GM21723 (cell line): ENCODE data around the gene GRAP.
"Not testable (repeated sequence)": the region's sequence is repeated elsewhere in the genome, so short reads cannot be mapped to it uniquely, and the experiment has no call there.

Experiments used
- ATAC-seq: cut with Tn5 transposase; IDR thresholded peaks from one replicate; pipeline ENCODE4 v1.9.1; 2021; ENCODE audit warnings: mild to moderate bottlenecking, moderate library complexity; ENCODE audit not compliant: unreplicated experiment

The GRAP gene

DNA sequence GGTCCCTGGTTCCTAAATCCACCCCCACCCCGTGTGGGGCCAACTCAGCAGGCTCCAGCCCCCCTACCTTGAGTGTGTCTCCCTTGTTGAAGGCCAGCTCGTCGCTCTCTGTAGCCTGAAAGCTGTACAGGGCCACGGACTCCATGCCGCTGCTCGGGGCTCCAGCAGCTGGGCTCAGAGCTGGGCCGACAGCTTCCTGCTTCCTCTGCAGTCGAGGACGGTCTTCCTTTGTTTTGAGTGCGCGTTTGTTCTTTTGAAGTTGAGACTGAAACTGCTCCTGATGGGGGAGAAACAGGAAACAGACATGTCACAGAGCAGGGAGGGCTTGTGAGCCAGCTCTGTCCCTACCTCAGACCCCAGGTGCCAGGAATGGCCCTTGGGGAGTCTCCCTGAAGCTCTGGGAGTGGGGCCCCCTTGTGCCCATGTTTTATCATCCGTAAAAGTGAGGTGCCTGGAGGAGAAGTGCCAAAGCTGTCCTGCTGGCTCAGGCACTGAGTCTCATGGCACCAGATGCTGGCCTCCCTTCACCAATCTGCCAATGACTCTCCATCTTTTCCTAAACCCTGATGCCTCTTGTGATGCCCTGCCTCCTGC is at the start of gene GRAP:
Gene GRAP (minus strand): TSS at position 176 of the 594 bp plus-strand sequence. CDS start 31 bp downstream, at position 145.
- ATAC-seq = not testable (repeated sequence)

GRCh38 chr17:19093684-19094438 is 47.1 kb upstream of the GRAP start:
- not testable (repeated sequence) for ATAC-seq

GRCh38 chr17:19092737-19093683 is 46.3 kb upstream of the GRAP start:
- not testable (repeated sequence) for ATAC-seq

DNA sequence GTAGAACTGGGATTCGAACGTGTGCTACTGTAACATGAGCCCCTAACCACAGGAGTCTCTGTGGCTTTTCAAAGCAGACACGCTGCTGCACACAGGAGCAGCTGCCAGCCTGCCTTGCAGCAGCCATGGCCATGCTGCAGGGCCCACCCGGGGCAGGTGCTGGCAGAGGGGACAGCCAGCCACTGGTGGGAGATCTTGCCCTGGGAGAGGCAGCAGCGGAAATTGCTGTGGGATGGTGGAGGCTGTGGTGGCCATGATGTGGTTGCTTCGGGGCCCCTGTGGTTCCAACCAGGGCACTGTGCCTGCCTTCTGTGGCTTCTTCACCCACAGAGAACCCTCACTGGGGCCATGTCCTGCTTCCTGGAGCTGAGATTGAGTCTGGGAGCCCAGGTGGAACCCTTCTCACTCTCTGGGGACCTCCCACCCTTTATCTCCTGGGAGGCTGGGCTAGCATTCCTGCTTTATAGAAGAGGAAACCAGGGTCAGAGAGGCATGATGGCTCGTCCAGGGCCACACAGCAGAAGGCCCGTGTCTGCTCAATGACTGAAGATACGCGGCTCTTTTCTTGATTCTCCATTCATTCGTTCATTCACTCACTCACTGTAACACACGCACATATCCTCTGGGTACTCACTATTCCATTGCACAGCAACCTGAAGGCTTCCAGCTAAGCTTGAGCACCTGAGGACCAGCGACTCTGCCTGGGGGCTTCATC is 43.5 kb upstream of the GRAP start:
- ATAC-seq = not testable (repeated sequence)

GRCh38 chr17:19088804-19089685 is 42.3 kb upstream of the GRAP start:
- ATAC-seq = not testable (repeated sequence)

DNA sequence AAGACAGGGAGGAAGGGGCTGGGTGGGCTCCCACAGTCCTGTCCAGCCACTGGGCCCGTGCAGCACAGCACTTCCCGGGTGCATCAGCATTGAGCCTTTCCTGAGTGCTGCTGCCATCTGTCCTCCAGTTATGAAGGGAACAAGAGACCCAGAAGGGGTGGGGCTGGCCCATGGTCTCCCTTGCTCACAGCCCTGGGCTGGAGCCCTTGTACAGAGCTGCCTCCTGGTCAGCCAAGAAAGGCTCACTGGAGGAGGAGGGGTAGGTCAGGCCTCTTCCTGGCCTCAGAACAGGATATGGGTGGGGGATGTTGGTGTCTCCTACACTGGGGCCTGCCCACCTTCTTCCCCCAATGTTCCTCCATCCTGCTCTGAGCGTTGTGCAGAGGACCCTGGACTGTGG is 30.6 kb upstream of the GRAP start:
- not testable (repeated sequence) for ATAC-seq

GRCh38 chr17:19076398-19077192 is 29.8 kb upstream of the GRAP start:
- peak; percentile 73 for ATAC-seq

DNA sequence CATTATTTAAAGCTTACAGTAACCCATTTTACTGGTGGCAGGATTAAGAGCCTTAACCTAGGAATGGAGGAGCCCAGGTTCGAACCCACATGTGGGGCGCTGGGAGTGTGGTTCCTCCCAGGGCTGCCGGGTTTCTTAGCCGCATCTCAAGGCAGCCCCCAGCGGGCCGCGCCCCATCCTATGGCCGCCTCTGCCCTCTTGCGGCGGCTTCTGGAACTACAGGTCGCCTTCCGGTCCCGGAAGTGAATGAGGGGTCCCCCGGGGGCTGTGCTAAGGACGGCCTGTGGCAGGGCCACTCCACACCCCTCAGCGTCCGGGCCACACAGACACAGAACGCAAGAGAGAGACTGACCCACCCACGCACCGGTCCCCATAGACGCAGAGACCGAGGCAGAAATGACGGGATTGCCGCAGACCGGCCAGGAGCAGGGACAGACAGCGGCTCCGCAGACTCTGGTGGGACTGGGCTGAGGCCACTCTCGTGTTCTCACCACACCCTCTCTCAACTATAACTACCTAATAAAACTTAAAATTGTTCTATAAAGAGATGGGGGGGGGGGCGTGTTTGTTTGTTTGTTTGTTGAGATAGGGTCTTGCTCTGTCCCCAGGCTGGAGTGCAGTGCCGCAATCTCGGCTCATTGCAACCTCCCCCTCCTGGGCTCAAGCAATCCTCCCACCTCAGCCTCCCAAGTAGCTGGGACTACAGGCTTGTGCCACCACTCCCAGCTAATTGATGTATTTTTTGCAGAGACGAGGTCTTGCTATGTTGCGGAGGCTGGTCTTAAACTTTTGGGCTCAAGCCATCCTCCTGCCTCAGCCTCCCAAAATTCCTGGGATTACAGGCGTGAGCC is 23.8 kb upstream of the GRAP start:
- ATAC-seq = peak; percentile 83

- not testable (repeated sequence) for ATAC-seq
These were observed 17.6 kb upstream of the GRAP start for GRCh38 chr17:19064378-19064777.

GRCh38 chr17:19063326-19063956 is 16.7 kb upstream of the GRAP start:
- not testable (repeated sequence) for ATAC-seq

DNA sequence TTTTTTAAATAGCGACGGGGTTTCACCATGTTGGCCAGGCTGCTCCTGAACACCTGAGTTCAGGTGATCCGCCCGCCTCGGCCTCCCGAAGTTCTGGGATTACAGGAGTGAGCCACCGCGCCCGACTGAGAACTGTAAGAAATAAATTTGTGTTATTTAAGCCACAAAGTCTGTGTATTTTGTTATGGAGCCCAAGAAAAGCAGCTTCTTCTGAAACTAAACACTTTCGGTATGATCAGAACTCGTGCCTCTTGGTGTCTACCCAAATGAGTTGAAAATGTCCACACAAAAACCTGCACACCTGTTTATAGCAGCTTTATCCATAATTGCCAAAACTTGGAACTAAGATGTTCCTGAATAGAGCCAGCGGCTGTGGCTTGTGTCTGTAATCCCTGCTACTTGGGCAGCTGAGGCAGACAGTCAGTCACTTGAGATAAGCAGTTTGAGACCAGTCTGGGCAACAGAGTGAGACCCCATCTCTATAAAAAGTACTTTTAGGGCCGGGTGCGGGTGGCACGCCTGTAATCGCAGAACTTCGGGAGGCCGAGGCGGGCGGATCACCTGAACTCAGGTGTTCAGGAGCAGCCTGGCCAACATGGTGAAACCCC is 16.1 kb upstream of the GRAP start:
- peak; percentile 76 for ATAC-seq

DNA sequence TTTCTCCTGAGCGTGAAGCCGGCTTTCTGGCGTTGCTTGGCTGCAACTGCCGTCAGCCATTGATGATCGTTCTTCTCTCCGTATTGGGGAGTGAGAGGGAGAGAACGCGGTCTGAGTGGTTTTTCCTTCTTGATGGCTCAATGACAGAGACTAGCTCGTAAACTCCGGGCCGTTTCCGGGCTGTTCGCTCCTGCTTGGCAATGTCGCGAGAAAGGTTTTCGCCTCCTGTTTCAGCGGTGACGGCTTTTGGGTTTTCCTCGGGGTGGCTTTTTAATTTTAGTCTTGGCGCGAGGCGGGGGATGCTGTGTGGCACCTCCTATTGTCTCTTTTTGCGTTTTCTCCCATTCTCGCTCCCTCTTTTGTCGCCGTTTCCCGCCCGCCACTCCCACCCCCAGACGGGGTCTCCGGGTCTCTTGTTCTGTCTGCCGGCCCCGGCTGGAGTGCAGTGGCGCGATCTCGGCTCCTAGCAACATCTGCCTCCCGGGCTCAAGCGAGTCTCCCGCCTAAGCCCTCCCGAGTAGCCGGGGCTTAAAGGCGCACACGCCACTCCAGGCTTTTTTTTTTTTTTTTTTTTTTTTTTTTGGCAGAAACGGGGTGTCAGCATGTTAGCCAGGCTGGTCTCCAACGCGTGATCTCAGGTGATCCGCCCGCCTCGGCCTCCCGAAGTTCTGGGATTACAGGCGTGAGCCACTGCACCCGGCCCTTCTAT is 15.4 kb upstream of the GRAP start:
- ATAC-seq = peak; percentile 63

DNA sequence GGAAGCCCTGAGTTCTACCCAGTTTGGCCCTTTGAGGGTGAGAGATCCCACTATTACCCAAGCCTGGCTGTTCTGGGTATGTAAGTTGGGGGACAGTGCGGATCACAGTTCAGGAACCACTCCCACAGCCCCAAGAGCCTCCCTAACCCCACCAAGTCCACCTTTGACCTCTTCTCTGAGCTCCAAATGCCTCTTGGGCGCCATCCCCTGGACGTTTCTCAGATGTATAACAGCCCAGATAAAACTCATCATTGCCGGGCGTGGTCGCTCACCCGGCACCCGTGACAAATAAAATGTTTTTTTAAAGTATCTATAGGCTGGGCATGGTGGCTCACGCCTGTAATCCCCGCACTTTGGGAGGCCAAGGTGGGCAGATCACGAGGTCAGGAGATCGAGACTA is 8.7 kb upstream of the GRAP start:
- not testable (repeated sequence) for ATAC-seq

DNA sequence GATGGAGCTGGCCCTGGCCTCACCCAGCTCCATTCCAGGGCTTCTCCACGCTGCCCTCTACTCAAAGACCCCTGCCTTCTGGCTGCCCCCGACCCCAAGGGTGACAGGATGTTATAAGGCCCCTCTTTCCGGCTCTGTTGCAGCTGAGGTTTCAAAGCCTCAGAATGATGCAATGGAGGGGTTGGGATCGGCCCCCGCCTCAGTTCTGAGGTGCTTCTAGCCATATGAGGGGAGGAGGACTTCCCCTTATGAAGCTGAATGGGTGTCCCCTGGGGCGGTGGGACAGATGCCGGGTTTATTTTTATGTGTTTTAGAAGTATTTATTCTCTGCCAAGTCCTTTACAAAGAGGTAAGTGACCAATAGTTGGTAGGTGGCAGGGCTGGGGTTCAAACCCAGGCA is 2.1 kb upstream of the GRAP start:
- not testable (repeated sequence) for ATAC-seq

DNA sequence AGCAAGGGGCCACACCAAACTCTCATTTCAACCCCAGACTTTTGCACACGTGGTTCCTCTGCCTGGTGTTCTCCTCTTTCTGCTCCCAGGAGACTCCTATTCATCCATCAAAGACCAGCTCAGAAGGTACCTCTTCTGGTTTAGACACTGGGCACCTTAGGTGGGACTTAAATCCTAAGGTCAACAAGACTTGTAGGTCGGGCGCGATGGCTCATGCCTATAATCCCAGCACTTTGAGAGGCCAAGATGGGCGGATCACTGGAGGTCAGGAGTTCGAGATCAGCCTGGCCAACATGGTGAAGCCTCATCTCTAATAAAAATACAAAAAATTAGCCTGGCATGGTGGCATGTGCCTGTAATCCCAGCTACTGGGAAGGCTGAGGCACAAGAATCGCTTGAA is 753 bp upstream of the GRAP start:
- ATAC-seq = not testable (repeated sequence)

DNA sequence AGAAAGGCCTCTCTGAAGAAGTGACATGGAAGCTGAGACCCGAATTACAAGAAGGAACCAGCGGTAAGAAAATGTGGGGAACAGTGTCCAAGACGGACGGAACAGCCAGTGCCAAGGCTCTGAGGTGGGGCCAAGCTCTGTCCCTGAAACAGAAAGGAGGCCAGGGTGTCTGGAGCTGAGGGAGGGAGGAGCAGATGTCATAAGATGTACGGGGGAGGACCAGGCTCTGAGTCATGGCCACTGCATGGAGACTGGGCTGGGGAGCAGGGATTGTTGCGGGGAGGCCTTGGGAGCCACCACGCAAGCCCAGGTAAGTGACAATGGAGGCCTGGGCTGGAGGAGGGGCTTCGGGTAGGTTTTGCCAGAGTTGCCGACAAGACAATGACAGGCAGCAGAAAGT is 2.1 kb downstream of the GRAP start:
- ATAC-seq = not testable (repeated sequence)
